Measurements from ENCODE around the gene MCHR1.

DNA sequence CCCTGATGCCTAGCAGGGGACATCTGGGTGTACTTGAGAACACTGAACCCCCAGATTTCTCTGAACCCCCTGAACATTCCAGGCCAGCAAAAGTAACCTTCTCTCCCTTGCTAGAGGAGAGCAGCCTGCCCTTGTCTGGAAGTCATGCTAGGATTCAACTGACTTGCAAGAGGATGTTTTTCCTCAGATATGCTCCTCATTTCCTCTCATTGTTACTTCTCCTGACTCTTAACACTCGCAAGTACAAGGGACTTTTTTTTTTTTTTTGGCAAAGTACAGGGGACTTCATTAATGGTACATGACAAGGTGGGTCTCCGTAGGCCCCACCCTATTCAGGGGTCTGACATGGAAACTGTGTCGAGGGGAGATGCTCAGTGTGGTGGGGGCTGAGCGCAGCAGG is 6.3 kb upstream of the MCHR1 start:
- TF ChIP-seq, protein P1, sequence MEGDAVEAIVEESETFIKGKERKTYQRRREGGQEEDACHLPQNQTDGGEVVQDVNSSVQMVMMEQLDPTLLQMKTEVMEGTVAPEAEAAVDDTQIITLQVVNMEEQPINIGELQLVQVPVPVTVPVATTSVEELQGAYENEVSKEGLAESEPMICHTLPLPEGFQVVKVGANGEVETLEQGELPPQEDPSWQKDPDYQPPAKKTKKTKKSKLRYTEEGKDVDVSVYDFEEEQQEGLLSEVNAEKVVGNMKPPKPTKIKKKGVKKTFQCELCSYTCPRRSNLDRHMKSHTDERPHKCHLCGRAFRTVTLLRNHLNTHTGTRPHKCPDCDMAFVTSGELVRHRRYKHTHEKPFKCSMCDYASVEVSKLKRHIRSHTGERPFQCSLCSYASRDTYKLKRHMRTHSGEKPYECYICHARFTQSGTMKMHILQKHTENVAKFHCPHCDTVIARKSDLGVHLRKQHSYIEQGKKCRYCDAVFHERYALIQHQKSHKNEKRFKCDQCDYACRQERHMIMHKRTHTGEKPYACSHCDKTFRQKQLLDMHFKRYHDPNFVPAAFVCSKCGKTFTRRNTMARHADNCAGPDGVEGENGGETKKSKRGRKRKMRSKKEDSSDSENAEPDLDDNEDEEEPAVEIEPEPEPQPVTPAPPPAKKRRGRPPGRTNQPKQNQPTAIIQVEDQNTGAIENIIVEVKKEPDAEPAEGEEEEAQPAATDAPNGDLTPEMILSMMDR (IDR thresholded peaks at IDR 0.05; ENCODE audit: low read depth, low read length), result no peak
- TF ChIP-seq MAX (IDR thresholded peaks at IDR 0.05; ENCODE audit: low read depth, low read length), result no peak
- TF ChIP-seq POLR2A (IDR thresholded peaks at IDR 0.05; ENCODE audit: extremely low read depth, insufficient read length), result no peak

Measured in NB4 (cell line).